Suprapubic skin (tissue), 3 donors: ENCODE data around the gene POLE.

Experiments used
- CTCF ChIP-seq, 2 donors: fragments of 200-600 bp in 1 of 2; fragments of 450-650 bp in 1 of 2; sonication (generic) in 1 of 2; IDR thresholded peaks; one replicate each; pipeline ENCODE4 v1.5.1; 2016 to 2019; ENCODE audit warnings: antibody characterized with exemption in 2 of 2, mild to moderate bottlenecking in 1 of 2, moderate library complexity in 1 of 2
- EP300 ChIP-seq: sonication (generic); formaldehyde crosslinking; IDR thresholded peaks from one replicate; pipeline ENCODE4 v1.6.1; 2017; ENCODE audit warnings: antibody characterized with exemption
- POLR2A ChIP-seq, 2 donors: fragments of 450-650 bp; IDR thresholded peaks; one replicate each; pipeline ENCODE4 v1.6.1; 2017; ENCODE audit warnings: antibody characterized with exemption in 2 of 2, mild to moderate bottlenecking in 2 of 2, moderate library complexity in 2 of 2

- TF ChIP-seq CTCF (IDR thresholded peaks at IDR 0.05) (no peak), POLR2A (IDR thresholded peaks at IDR 0.05) (no peak), EP300 (no peak)
Observed at GRCh38 chr12:132689227-132689626, 2.1 kb upstream of the POLE start.
